ENCODE measurements around the gene OTOL1.
"Not testable (repeated sequence)": the region's sequence is repeated elsewhere in the genome, so short reads cannot be mapped to it uniquely, and the experiment has no call there.

Gene OTOL1

DNA sequence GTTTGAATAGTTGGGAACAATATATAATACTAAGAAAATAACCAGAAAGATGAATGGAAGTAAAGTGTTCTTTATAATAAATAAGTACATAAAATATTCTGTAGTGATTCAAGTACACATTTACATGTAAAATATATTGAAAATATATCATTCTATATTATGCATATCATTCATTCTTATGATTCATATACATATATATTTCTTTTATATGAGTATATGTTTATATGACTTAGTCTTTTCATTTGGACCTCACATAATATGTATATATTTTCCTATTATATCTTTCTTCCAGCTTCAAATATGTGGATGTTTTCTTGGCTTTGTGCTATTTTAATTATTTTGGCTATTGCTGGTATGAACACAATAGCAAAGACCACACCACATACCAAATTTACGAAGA, at the start of gene OTOL1:
TSS of gene OTOL1 (plus strand) at position 301 of the 400 bp plus-strand sequence. CDS start at position 301, 0 bp downstream.
- no peak for DNase-seq

DNA sequence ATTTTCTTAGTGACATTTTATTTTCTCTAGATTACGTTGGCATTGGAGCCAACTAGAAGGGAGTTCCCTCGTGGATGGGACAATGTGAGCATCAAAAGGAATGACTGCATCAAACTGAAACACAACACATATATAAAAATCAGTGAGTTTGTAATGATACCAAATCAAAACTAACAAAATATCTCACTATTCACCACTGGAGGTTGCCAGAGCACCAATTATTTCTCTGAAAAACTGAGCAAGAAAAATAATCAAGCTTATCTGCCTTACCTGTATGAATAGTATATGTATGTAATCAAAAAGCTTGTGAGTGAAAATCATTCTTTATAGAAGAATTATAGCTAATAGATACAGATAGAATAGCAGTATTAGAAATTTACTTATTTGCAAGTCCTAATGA, 46.8 kb upstream of the OTOL1 start:
- DNase-seq, result no peak

DNA sequence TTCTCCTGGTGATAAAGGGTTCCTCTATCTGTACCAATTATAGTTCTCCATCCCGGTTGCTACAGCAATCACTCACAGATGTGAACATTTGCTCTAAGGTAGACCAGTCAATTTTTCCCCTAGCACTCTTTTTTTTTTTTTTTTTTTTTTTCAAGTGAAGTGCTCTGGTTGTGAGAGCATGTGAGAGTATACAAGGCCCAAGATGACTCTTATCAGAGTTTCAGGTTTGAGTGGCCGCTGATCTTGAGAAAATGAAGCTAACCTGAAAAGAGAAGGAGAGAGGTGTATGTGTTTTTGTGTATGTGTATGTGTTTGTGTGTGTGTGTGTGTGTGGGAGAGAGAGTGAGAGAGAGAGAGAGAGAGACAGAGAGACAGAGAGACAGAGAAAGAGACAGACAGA, 44.4 kb upstream of the OTOL1 start:
- DNase-seq, result no peak

DNA sequence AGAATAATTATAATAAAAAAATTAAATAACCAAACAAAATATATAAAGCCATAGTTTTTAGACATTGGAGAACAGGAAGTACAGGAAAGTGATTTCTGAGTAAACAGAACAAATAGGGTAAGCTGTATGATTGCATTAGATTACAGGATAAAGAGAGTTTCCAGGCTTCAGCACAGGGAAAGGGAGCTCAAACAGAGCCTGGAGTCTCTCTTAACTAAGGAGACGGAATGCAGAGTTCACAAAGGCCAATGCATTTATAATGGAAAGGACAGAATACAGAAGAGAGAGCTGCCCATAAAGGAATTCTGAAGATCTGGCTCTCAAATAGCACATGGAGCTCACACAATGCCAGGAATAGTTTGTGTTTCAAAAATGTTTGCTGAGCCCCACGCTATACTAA, 42.0 kb upstream of the OTOL1 start:
- no peak for DNase-seq

DNA sequence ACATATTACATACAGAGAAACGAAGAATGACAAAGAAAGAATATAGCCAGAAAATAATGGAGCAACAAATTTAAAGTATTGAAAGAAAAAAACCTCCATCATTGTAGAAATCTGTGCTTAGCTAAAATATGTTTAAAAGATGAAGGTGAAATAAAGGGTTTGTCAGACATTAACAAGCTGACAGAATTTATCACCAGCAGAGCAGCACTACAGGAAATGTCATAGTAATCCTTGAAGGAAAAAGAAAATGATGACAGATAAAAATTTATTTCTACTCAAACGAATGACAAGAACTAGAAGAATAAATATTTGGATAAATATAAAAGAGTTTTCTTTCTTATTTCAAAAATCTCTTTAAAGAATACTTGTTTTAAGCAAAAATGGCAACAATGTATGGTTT, 40.6 kb upstream of the OTOL1 start:
- DNase-seq, result no peak

DNA sequence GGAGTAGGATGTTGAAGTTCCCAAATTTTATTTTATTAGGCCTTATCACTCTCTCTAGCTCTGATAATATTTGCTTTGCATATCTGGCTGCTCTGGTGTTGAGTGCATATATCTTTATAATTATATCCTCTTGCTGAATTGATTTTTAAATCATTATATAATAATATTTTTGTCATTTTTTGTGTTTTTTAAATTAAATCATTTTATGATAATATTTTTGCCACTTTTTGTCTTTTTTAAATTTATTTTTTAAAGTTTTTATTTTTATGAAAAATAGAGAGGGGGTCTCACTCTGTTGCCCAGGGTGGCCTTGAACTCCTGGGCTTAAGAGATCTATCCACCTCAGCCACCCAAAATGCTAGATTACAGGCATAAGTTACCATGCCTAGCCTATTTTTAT, 34.5 kb upstream of the OTOL1 start:
- DNase-seq, result no peak

DNA sequence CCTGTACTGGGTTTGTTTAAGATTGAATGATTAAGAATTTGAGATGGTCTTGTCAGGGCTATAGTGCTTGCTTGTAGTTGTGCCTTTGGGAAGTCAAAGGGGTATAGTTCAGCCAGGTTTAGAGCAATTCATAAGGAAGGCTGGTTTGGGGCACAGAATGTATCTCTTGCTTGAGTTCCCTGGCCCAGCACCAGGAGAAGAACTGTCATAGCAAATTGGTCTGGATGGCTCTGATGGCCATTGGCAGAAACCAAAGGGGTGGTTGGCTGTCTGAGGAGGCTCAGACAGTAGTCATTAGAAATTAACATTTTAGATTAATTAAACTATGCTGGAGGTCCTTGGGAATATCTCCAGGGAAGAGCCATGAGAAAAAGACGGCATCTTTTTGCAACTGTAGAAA, 25.4 kb upstream of the OTOL1 start:
- no peak for DNase-seq

DNA sequence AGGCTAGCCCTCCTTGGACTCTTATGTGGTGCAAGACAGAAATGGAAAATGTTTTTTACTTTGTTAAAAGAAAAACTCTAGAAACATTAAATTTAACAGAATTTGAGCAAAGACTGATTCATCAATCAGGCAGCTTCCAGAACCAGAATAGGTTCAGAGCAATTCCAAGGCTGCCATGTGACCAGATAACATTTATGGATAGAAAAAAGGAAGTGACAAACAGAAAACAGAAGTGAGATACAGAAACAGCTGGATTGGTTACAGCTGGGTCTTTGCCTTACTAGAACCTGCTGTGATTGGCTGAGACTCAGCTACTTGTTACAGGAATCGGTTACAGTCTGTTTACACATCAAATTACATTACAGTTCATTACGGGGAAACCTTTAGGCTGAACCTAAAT, 22.5 kb upstream of the OTOL1 start:
- DNase-seq, result no peak

DNA sequence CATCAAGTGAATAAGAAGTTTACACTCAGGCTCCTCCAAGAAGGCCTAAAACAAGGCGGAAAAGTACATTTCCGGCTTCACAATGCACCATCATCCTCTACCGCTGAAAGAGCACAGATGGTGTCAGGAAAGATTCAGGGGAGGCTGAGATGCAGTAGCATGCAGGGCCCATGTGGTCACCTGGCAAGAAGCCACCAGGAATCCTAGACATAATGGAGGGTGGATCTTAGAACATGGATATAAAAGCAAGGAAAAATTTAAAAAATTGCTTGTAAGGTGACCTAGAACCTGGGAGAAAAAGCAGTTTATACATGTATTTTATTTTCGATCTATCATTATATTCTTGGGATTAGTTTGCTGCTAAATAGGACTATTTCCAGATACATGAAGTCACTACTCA, 21.9 kb upstream of the OTOL1 start:
- no peak for DNase-seq

DNA sequence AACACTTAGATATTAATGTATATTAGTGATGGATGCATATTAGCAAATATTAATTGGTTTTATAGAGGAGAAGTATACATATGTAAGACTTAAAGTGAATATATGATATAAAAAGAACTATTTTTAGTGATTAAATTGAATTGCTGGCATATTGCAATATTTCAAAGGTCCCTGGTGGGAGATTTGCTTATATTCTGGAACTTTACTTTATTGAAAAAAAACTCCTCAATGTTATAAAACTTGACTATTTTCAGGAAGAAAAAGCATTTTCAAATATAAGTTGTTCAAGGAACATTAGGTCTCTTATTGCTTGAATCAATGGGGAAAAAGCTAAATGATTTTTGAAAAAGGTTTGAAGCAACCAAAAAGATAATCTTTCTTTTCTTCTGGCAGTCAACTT, 21.4 kb upstream of the OTOL1 start:
- DNase-seq, result no peak

DNA sequence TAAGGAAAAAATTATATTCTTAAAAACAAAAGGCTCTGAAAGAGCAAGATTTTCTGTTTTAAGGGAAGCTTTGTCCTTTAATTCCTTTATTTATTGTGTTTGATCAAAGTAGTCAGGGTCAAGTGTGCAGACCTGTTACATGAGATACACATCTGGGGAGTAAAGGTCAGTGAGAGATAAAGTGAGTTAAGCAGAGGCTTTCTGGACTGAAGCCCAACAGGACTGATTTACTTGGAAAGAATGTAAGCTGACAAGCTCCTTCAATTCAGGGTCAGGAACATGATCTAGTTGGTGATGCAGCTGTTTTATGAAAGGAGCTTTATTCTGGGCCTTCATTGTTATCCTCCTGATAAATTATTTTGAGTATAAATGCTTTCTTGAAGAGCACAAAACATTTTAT, 20.7 kb upstream of the OTOL1 start:
- DNase-seq, result no peak

DNA sequence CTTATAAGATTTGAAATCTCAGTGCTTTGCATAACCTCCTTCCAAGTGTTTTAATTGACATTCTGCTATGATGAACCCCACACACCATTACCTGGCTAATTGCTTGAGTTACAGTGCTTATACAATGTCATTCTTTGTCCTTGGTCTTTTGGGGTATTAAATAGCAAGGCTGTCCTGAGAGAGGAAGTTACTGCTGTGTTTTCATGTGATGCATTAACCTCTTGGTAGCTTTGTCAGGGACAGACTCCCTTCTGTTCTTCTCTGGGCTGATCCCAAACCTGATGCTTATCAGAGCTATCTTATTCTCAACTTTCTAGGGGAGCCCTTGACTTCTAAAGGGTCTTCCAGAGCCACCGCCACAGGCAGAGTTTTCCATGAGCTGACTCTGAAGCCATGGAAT, 12.4 kb upstream of the OTOL1 start:
- no peak for DNase-seq

DNA sequence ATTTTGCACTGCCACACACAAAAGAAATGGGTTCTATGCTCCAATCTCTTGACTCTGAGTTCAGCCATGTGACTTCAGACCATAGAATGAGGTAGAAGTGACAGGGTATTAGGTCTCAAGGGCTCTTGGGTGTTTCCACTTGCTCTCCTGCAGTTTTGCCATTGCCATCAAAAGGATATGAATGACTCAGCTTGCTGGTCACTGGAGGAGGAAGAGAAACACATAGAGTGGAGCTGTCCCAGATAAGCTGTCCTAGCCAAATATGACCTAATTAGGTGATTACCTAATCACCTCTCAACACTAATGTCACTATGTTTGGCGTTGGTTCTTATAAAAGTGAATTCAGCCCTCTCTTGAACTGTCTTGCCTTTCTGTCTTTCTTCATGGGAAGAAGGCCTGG, 8.3 kb upstream of the OTOL1 start:
- DNase-seq, result not testable (repeated sequence)

DNA sequence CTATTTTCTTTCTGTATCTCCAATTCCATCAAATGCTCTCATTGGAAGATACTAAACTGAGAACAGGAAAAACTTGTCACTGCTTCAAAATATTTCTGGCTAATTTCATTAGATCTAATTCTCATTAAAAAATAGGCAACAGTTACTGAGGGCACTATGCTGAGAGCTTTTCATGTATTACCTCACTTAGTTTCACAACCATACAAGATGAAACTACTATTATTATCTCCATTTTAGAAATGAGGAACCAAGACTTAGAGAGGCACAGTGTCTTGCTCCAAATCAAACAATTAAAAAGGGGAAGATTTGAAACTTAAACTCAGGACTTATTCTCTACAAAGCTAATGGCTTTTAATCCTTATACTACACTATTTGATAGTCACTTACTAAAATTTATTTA, 7.2 kb upstream of the OTOL1 start:
- no peak for DNase-seq

DNA sequence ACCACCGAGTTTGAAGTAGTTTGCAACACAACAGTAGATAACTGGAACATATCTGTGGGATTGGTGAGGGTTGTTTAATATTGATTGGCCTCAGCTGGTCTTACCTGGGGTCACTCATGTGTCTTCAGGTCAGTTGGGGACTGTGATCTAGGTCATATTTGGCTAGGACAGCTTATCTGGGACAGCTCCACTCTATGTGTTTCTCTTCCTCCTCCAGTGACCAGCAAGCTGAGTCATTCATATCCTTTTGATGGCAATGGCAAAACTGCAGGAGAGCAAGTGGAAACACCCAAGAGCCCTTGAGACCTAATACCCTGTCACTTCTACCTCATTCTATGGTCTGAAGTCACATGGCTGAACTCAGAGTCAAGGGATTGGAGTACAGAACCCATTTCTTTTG, 5.8 kb upstream of the OTOL1 start:
- not testable (repeated sequence) for DNase-seq

DNA sequence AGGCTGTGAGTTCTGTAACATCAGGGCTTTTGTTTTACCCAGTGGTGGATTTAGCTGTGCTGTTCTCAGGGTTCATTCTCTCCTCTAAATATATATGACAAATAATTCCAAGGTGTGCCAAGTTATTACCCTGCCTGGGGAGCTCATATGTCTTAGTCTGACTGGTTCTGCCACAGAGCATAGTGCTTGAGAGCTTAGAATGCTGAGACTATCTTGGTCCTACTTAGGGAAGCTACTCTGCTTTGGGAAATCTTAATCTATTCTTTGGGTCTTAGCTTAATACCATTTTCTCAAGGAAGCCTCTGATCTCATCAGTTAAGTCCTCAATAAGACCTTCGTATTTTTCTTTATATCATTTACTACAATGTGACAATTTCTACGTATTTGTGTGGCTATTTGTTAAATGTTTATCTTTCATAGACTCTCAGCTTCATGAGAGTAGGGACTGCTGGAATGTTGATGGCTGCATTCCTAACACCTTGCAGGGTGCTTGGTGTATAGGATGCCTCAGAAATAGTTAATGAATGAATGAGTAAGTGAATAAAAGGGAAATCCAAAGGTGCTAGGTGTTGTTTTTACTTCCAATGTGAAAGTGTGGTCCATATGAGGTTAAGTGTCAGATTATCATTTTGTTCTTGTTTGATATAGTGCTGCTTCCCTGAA, 1.8 kb downstream of the OTOL1 start:
- DNase-seq, result no peak

DNA sequence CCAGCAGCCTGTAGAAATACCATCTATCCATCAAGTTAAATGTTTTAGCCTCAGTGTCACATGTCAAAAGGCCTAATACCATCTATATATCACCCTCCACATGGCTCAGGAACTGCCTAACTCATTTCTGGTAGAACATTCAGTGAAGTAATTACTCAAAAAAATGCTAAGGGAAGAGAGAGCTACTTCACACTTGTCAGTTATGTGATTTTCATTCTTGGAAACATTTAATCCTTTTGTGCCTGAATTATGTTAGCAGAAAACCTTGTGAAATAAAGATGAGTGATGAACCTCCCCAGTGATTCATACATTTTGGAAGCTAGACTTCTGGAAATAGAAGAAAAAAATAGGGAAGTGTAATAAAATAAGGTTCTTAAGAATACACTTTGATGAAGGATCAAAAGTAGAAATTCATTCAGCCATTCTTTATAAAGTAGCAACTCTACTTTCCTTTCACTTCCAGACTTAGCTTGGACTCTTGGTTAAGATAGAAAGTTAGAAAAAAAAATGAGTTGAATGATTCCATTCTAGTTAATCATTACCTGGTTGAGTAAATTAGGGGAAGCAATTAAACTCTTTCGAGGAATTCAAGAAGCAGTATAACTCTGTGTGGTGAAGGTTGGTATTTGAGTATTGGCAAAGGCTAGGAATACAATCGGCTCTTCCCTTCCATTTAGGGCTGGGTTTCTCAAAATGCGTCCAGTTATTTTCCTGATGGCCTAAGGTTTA, 3.6 kb downstream of the OTOL1 start:
- no peak for DNase-seq

DNA sequence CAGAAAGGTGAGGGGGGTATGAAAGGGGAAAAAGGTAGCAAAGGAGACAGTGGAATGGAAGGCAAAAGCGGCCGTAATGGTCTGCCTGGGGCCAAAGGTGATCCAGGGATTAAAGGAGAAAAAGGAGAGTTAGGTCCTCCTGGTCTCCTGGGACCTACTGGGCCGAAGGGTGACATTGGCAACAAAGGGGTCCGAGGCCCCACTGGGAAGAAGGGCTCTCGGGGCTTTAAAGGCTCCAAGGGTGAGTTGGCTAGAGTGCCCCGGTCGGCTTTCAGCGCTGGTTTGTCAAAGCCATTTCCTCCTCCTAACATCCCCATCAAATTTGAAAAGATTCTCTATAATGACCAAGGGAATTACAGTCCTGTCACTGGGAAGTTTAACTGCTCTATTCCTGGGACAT, 6.7 kb downstream of the OTOL1 start:
- DNase-seq, result no peak

DNA sequence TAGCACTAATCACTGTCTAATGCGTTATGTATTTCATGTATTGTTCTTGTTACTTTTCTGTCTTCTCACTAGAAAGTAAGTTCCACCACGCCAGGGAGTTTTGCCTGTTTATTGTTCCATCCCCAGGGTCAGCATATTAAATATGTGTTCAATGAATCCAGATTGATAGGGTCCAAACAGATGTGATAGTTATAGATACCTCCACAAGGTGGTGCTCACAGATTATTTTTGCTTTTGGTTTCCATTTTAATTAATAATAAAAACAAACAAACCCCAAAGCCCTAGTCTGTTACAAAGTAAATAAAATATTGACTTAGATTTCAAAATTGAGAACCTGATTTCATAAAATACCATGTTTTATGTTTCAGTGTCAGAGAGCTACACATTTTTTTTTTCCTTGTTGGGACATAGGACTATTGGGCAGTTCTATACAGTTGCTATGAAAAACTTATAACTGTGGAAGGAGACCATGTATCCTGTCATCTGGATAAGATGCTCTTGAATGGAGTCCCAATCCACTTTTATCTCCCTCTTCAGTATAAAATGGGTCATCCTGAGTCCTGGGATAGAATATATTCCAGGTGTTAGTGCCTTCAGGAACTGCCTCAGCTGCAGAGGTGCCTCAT, 12.4 kb downstream of the OTOL1 start:
- no peak for DNase-seq

DNA sequence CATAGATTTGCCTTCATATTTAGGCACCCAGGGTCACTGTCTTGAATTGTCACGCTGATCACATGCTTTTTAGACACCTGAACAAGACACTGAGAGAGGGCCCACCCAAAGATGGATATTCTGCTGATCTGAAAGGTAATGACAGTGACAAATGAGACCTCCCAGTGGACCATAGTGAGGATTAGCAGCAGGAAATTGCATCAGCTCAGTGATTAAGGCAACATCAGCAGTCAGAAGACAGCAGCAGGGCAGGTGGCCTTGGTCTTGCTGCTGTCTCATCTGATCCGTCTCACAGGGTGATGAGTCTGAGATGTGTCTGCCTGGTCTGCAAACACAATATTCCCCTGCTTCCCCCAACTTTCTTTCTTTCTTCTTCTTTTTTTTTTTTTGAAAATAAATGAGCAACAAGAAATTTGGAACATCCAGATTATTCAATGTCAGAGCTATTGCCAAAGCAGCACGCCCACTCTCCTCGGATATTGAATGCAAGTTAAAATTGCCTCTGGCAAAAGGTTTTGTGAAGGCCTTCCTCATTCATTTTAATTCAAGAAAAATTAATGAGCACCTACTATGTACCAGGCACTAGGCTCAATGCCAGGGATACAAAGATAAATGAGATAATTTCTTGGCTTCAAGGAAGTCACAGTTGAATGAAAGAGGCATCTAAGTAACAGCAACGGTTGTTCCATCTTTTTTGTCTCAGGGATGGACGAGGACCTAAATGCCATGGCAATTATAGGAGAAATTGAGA, 14.1 kb downstream of the OTOL1 start:
- DNase-seq, result no peak

DNA sequence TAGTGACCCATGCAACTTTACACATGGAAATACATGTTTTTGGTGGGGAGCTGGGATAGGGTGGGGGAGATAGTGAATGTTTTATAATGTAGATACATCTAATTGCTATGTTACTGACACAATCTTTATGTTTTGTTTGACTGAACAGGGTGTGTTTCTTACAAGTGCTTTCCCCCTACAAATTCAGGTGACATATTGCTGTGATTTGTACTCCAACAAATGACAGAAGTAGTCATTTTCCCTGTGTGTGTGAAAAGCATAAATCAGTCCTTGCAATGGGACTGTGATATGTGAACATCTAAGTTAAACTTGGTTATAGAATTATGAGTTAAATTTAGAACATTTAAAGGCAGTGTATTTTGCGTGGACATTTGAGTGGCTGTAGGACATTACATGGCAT, 27.3 kb downstream of the OTOL1 start:
- no peak for DNase-seq

DNA sequence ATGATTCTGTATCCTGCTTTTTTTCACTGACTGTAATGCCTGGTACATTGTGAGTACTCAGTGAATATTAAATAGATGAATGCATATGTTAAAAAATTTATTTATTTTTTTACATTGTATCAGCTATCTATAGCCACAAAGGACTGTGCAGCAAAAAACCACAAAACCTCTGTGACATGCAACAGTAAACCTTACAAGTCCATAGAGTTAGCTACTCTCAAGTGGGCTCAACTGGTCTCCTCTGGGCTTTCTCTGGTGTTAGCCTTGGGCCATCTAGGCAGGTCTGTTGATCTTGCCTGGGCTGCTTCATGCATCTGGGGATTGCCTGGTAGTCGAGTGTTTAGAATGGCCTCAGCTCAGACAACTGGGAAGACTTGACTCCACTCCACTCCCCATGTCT, 35.3 kb downstream of the OTOL1 start:
- no peak for DNase-seq

DNA sequence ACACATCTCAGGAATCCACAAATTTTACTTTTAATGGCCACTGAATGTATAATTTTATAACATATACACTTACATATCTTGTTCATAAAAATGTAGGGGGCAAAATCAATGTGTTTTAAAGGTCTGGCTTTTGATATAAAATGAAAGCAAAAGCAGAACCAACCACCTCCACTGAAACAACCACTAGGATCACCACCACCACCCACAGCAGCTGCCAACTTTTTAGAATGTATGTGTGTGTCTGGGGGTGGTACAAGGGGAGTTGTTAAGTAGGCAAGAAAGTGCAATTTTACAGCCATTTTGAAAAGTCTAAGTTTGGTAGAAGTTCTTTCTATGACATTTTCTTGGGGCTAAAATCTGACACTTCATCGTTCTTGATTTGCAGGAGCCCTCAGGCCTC, 44.0 kb downstream of the OTOL1 start:
- DNase-seq, result no peak

DNA sequence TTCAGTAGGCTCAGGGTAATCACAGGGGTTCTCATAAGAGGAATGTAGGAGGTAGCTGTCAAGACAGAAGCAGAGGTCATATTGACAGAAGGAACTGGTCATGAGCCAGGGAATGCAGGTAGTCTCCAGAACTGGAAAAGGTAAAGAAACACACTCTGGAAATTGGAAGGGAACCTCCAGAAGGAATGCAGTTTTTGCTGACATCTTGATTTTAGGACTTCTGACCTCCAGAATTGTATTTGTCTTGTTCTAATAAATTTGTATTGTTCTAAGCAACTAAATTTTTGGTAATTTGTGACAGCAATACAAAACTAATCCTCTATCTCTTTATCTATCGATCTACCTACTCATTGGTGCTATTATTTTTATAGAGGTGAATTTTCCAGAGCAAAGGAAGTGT, 49.2 kb downstream of the OTOL1 start:
- no peak for DNase-seq

Measured in midbrain (tissue), 1 donor.